HG02884 (cell line): ENCODE results near the gene CEP164.

Experiments used
- ATAC-seq: cut with Tn5 transposase; IDR thresholded peaks from one replicate; pipeline ENCODE4 v1.9.1; 2021; ENCODE audit warnings: mild to moderate bottlenecking, moderate library complexity; ENCODE audit not compliant: unreplicated experiment

Gene CEP164

GRCh38 chr11:117356126-117356890, 28.7 kb downstream of the CEP164 start:
- ATAC-seq, result no peak

- ATAC-seq, result no peak
Measured at GRCh38 chr11:117361432-117361831, 33.8 kb downstream of the CEP164 start.

- ATAC-seq, result no peak
Measured at GRCh38 chr11:117366248-117366647, 38.6 kb downstream of the CEP164 start.

GRCh38 chr11:117366875-117367274, 39.2 kb downstream of the CEP164 start:
- ATAC-seq, result no peak

GRCh38 chr11:117369534-117369933, 41.9 kb downstream of the CEP164 start:
- ATAC-seq, result no peak

- no peak for ATAC-seq
Measured at GRCh38 chr11:117371453-117371852, 43.8 kb downstream of the CEP164 start.

GRCh38 chr11:117374316-117375055, 46.8 kb downstream of the CEP164 start:
- ATAC-seq, result no peak

- ATAC-seq, result no peak
Measured at GRCh38 chr11:117375960-117376359, 48.3 kb downstream of the CEP164 start.

GRCh38 chr11:117376517-117376916, 48.9 kb downstream of the CEP164 start:
- ATAC-seq, result no peak

- no peak for ATAC-seq
Measured at GRCh38 chr11:117378976-117379865, 51.6 kb downstream of the CEP164 start.

- no peak for ATAC-seq
Measured at GRCh38 chr11:117380676-117381075, 53.0 kb downstream of the CEP164 start.

GRCh38 chr11:117381481-117382387, 54.1 kb downstream of the CEP164 start:
- no peak for ATAC-seq

- ATAC-seq, result no peak
Measured at GRCh38 chr11:117382746-117383145, 55.1 kb downstream of the CEP164 start.

GRCh38 chr11:117384045-117384444, 56.4 kb downstream of the CEP164 start:
- no peak for ATAC-seq

GRCh38 chr11:117385471-117385870, 57.8 kb downstream of the CEP164 start:
- ATAC-seq, result no peak

GRCh38 chr11:117385906-117386305, 58.3 kb downstream of the CEP164 start:
- ATAC-seq, result no peak

- no peak for ATAC-seq
Measured at GRCh38 chr11:117387992-117388755, 60.5 kb downstream of the CEP164 start.

GRCh38 chr11:117390743-117391142, 63.1 kb downstream of the CEP164 start:
- ATAC-seq, result no peak

- ATAC-seq, result no peak
Measured at GRCh38 chr11:117391181-117391580, 63.5 kb downstream of the CEP164 start.
